MM.1S (cell line): ENCODE measurements around the gene EPN1.

Source experiments
- DNase-seq: peaks from one replicate; pipeline ENCODE4 v3.0.0-alpha.2; 2015
- H2AFZ ChIP-seq: fragments of 300-600 bp; sonication (generic); 2 replicates; pipeline ENCODE4 v1.6.0; 2016; ENCODE audit warnings: antibody characterized with exemption, low read length
- H3F3A ChIP-seq: fragments of 300-600 bp; sonication (generic); 2 replicates; pipeline ENCODE4 v1.6.1; 2016; ENCODE audit warnings: mild to moderate bottlenecking, antibody characterized with exemption, low read length, moderate library complexity, mixed read lengths; ENCODE audit not compliant: insufficient read depth
- H3K27ac ChIP-seq: fragments of 300-600 bp; sonication (generic); 2 replicates; pipeline ENCODE4 v1.5.1; 2016; ENCODE audit warnings: mild to moderate bottlenecking, low read length
- H3K27me3 ChIP-seq: fragments of 300-600 bp; sonication (generic); replicated peaks from 2 replicates; pipeline ENCODE4 v1.6.0; 2016; ENCODE audit warnings: low read length; ENCODE audit not compliant: insufficient read depth
- H3K36me3 ChIP-seq: fragments of 300-600 bp; sonication (generic); replicated peaks from 2 replicates; pipeline ENCODE4 v1.6.1; 2016; ENCODE audit warnings: mild to moderate bottlenecking, low read length, mixed read lengths; ENCODE audit not compliant: insufficient read depth
- H3K4me1 ChIP-seq: fragments of 300-600 bp; sonication (generic); 2 replicates; pipeline ENCODE4 v1.6.1; 2016; ENCODE audit warnings: low read length, mixed read lengths
- H3K4me2 ChIP-seq: fragments of 300-600 bp; sonication (generic); 2 replicates; pipeline ENCODE4 v1.6.0; 2016; ENCODE audit warnings: low read depth, low read length
- H3K4me3 ChIP-seq: fragments of 300-600 bp; sonication (generic); 2 replicates; pipeline ENCODE4 v1.5.1; 2016; ENCODE audit warnings: low read length, mixed read lengths
- H3K79me2 ChIP-seq: fragments of 300-600 bp; sonication (generic); 2 replicates; pipeline ENCODE4 v1.6.1; 2016; ENCODE audit warnings: mixed run types, low read length, mixed read lengths
- H3K9ac ChIP-seq: fragments of 300-600 bp; sonication (generic); 2 replicates; pipeline ENCODE4 v1.6.1; 2016; ENCODE audit warnings: low read length, mixed read lengths
- H3K9me2 ChIP-seq: fragments of 300-600 bp; sonication (generic); replicated peaks from 2 replicates; pipeline ENCODE4 v1.6.1; 2016; ENCODE audit warnings: mild to moderate bottlenecking, low read length, mixed read lengths; ENCODE audit not compliant: insufficient read depth
- H3K9me3 ChIP-seq: fragments of 300-600 bp; sonication (generic); replicated peaks from 2 replicates; pipeline ENCODE4 v1.6.1; 2016; ENCODE audit warnings: mild to moderate bottlenecking, low read length, mixed read lengths; ENCODE audit not compliant: insufficient read depth
- H4K20me1 ChIP-seq: fragments of 300-600 bp; sonication (generic); 2 replicates; pipeline ENCODE4 v1.6.1; 2016; ENCODE audit warnings: mild to moderate bottlenecking, low read length, moderate library complexity, mixed read lengths; ENCODE audit not compliant: insufficient read depth
- EZH2 ChIP-seq: fragments of 300-600 bp; sonication (generic); optimal IDR thresholded peaks from 2 replicates; pipeline ENCODE3; 2017; ENCODE audit warnings: low read depth, mild to moderate bottlenecking, antibody characterized with exemption, low read length, mixed read lengths
- EZH2phosphoT487 ChIP-seq: fragments of 300-600 bp; sonication (generic); IDR thresholded peaks from 2 replicates; pipeline ENCODE4 v1.6.1; 2018; ENCODE audit warnings: antibody characterized with exemption, low read length
- TF ChIP-seq, protein P1 (sequence below): fragments of 300-600 bp; sonication (generic); IDR thresholded peaks from 2 replicates; pipeline ENCODE4 v1.5.1; 2016; ENCODE audit warnings: antibody characterized with exemption, low read length, mixed read lengths

EPN1 gene

DNA sequence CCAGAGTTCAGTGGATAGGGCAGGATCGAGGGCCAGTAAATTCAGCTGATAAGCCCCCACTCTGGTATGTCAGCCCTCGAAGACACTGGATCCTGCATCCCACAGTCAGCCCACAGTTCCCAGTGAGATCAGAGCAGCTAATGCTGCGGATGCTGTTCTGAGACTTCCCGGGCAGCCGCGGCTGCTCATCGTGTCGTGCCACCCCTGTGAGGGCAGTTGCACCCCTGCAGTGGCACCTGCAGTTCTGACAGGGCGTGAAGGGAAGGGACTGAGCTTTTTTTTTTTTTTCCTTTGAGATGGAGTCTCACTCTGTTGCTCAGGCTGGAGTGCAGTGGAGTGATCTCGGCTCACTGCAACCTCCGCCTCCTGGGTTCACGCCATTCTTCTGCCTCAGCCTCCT lies 7.5 kb upstream of the EPN1 start:
- peaks cover 47% of the 10 kb centered on the region for H4K20me1 ChIP-seq
- H3K9ac ChIP-seq, result no peak overlapping the region
- peaks cover 26% of the 10 kb centered on the region for H3K36me3 ChIP-seq
- peaks cover 12% of the 10 kb centered on the region; the same call in 1 of the 2 replicates for H3F3A ChIP-seq
- no peak for DNase-seq
- H3K9me3 ChIP-seq, result no peaks in the 10 kb centered on the region
- TF ChIP-seq EZH2phosphoT487 (no peak), EZH2 (no peak)
- TF ChIP-seq, protein P1, sequence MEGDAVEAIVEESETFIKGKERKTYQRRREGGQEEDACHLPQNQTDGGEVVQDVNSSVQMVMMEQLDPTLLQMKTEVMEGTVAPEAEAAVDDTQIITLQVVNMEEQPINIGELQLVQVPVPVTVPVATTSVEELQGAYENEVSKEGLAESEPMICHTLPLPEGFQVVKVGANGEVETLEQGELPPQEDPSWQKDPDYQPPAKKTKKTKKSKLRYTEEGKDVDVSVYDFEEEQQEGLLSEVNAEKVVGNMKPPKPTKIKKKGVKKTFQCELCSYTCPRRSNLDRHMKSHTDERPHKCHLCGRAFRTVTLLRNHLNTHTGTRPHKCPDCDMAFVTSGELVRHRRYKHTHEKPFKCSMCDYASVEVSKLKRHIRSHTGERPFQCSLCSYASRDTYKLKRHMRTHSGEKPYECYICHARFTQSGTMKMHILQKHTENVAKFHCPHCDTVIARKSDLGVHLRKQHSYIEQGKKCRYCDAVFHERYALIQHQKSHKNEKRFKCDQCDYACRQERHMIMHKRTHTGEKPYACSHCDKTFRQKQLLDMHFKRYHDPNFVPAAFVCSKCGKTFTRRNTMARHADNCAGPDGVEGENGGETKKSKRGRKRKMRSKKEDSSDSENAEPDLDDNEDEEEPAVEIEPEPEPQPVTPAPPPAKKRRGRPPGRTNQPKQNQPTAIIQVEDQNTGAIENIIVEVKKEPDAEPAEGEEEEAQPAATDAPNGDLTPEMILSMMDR, result no peak
- peaks cover 98% of the 10 kb centered on the region for H3K79me2 ChIP-seq
- no peak overlapping the region for H3K27ac ChIP-seq
- no peaks in the 10 kb centered on the region for H3K27me3 ChIP-seq
- no peaks in the 10 kb centered on the region for H3K9me2 ChIP-seq
- H3K4me2 ChIP-seq, result no peak overlapping the region
- no peak overlapping the region for H2AFZ ChIP-seq
- no peak overlapping the region for H3K4me3 ChIP-seq
- no peaks in the 10 kb centered on the region for H3K4me1 ChIP-seq

DNA sequence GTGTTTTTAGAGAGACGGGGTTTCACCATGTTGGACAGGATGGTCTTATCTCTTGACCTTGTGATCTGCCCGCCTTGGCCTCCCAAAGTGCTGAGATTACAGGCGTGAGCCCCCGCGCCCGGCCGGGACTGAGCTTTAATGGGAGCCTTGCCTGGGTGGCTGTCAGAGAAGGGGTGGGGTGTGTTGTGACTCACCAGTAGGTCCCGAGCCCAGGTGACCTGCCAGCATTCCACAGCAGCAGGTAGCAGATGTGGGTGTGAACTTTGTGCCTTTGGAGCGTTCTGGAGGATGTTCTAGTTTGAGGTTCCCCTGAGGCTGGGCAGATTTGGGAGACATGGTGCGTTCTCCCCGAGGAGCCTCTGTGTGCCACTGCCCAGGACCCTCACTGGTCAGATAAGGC lies 7.1 kb upstream of the EPN1 start:
- Histone ChIP-seq H3K9ac (no peak overlapping the region), H3K27ac (no peak overlapping the region), H3K4me2 (no peak overlapping the region), H3K9me3 (no peaks in the 10 kb centered on the region), H2AFZ (no peak overlapping the region), H3K9me2 (no peaks in the 10 kb centered on the region), H3K27me3 (no peaks in the 10 kb centered on the region), H3K4me3 (no peak overlapping the region), H3K79me2 (peaks cover 98% of the 10 kb centered on the region), H3F3A (peaks cover 13% of the 10 kb centered on the region; the same call in 1 of the 2 replicates), H3K36me3 (peaks cover 26% of the 10 kb centered on the region), H4K20me1 (peaks cover 44% of the 10 kb centered on the region), H3K4me1 (no peaks in the 10 kb centered on the region)
- TF ChIP-seq EZH2 (no peak), EZH2phosphoT487 (no peak)
- TF ChIP-seq, protein P1, result no peak
- no peak for DNase-seq

DNA sequence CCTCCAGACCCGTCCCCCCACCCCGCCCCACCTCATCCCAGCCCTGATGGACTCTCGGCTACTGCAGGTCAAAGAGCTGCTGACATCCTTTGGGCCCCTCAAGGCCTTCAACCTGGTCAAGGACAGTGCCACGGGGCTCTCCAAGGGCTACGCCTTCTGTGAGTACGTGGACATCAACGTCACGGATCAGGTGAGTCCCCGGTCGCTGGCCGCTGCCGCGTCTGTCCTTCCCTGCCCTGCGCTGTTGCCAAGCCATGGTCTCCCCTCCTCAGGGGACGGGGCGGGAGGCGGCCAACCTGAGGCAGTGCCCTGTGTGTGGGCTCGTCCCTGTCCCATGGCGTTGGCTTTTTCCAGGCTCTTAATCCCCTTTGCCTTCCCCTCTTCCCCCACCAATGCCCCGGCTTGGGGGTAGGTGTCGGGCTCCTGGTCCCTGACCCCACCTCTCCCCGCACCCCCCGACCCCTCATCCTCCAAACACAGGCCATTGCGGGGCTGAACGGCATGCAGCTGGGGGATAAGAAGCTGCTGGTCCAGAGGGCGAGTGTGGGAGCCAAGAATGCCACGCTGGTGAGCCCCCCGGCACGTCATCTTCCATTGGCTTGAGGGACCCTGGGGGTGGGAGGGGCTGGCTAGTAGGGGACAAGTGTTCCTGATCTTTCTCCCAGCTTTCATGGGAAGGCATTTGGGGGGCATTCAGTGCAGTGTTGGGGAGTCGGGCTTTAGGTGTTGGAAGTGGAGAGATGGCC lies 6.2 kb upstream of the EPN1 start:
- peaks cover 40% of the 10 kb centered on the region for H4K20me1 ChIP-seq
- TF ChIP-seq EZH2 (no peak), EZH2phosphoT487 (no peak)
- TF ChIP-seq, protein P1, result no peak
- DNase-seq, result no peak
- H3K4me1 ChIP-seq, result no peaks in the 10 kb centered on the region; the same call in 1 of the 2 replicates
- H3K27me3 ChIP-seq, result no peaks in the 10 kb centered on the region
- H3K27ac ChIP-seq, result no peak overlapping the region
- no peak overlapping the region for H3K9ac ChIP-seq
- H3K4me2 ChIP-seq, result no peak overlapping the region
- no peak overlapping the region for H2AFZ ChIP-seq
- peaks cover 98% of the 10 kb centered on the region for H3K79me2 ChIP-seq
- no peaks in the 10 kb centered on the region for H3K9me3 ChIP-seq
- no peak overlapping the region for H3K4me3 ChIP-seq
- no peaks in the 10 kb centered on the region for H3K9me2 ChIP-seq
- H3K36me3 ChIP-seq, result peaks cover 20% of the 10 kb centered on the region
- H3F3A ChIP-seq, result peaks cover 21% of the 10 kb centered on the region
